ENCODE measurements around the gene CSNK1A1.

DNA sequence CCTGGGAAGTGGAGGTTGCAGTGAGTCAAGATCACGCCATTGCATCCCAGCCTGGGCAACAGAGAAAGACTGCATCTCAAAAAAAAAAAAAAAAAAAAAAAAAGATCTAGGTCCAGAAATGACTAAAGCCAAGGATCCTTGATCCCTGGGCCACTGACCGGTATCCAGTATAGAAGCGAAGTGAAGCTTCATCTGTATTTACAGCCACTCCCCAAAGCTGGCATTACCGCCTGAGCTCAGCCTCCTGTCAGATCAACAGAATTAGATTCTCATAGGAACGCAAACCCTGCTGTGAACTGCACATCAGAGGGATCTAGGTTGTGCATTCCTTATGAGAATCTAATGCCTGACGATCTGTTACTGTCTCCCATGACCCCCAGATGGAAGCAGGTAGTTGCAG, 9.3 kb downstream of the CSNK1A1 start:
- TF ChIP-seq RAD21 (conservative IDR thresholded peaks at IDR 0.05) (no peak), MXI1 (conservative IDR thresholded peaks at IDR 0.05; ENCODE audit: poor library complexity, severe bottlenecking) (no peak), EZH2 (IDR thresholded peaks at IDR 0.05; ENCODE audit: borderline replicate concordance, insufficient read depth, low read length, poor library complexity, severe bottlenecking) (no peak), POLR2AphosphoS5 (IDR thresholded peaks at IDR 0.05) (no peak), TAF1 (IDR thresholded peaks at IDR 0.05; ENCODE audit: low read depth) (no peak), EP300 (conservative IDR thresholded peaks at IDR 0.05; ENCODE audit: poor library complexity, severe bottlenecking) (no peak), SMC3 (conservative IDR thresholded peaks at IDR 0.05; ENCODE audit: poor library complexity) (no peak)
- TF ChIP-seq, protein P1, sequence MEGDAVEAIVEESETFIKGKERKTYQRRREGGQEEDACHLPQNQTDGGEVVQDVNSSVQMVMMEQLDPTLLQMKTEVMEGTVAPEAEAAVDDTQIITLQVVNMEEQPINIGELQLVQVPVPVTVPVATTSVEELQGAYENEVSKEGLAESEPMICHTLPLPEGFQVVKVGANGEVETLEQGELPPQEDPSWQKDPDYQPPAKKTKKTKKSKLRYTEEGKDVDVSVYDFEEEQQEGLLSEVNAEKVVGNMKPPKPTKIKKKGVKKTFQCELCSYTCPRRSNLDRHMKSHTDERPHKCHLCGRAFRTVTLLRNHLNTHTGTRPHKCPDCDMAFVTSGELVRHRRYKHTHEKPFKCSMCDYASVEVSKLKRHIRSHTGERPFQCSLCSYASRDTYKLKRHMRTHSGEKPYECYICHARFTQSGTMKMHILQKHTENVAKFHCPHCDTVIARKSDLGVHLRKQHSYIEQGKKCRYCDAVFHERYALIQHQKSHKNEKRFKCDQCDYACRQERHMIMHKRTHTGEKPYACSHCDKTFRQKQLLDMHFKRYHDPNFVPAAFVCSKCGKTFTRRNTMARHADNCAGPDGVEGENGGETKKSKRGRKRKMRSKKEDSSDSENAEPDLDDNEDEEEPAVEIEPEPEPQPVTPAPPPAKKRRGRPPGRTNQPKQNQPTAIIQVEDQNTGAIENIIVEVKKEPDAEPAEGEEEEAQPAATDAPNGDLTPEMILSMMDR (IDR thresholded peaks at IDR 0.05; ENCODE audit: poor library complexity, severe bottlenecking), result no peak
- TF ChIP-seq, protein P2, sequence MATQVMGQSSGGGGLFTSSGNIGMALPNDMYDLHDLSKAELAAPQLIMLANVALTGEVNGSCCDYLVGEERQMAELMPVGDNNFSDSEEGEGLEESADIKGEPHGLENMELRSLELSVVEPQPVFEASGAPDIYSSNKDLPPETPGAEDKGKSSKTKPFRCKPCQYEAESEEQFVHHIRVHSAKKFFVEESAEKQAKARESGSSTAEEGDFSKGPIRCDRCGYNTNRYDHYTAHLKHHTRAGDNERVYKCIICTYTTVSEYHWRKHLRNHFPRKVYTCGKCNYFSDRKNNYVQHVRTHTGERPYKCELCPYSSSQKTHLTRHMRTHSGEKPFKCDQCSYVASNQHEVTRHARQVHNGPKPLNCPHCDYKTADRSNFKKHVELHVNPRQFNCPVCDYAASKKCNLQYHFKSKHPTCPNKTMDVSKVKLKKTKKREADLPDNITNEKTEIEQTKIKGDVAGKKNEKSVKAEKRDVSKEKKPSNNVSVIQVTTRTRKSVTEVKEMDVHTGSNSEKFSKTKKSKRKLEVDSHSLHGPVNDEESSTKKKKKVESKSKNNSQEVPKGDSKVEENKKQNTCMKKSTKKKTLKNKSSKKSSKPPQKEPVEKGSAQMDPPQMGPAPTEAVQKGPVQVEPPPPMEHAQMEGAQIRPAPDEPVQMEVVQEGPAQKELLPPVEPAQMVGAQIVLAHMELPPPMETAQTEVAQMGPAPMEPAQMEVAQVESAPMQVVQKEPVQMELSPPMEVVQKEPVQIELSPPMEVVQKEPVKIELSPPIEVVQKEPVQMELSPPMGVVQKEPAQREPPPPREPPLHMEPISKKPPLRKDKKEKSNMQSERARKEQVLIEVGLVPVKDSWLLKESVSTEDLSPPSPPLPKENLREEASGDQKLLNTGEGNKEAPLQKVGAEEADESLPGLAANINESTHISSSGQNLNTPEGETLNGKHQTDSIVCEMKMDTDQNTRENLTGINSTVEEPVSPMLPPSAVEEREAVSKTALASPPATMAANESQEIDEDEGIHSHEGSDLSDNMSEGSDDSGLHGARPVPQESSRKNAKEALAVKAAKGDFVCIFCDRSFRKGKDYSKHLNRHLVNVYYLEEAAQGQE (IDR thresholded peaks at IDR 0.05; ENCODE audit: borderline replicate concordance), result no peak
